Omental fat pad (tissue), 4 donors: Measurements from ENCODE around the gene MAP3K7CL. TPM values are rescaled to one million over a fixed set of nuclear protein-coding genes. Genes with fewer than 3 reads are reported as not detected.

Experiments used
- ATAC-seq: fragments of 150-250 bp; one replicate; pipeline ENCODE4 v1.9.1; 2016; ENCODE audit warnings: mild to moderate bottlenecking, moderate library complexity; ENCODE audit not compliant: low FRiP score
- DNase-seq: peaks from one replicate; pipeline ENCODE4 v3.0.0-alpha.2; 2019; ENCODE audit warnings: low spot score
- total RNA-seq, 4 donors: library from RNA; depleted of rRNA; stranded (reverse); fragments of >200 nt; gene quantifications; one replicate each; pipeline ENCODE4 v1.1.0, GENCODE V29; 2016
- TF ChIP-seq, protein P1 (sequence below), 3 donors: fragments of 450-650 bp; IDR thresholded peaks; one replicate each; pipeline ENCODE4 v1.5.1; 2016 to 2017; ENCODE audit warnings: antibody characterized with exemption in 3 of 3, mild to moderate bottlenecking in 3 of 3, moderate library complexity in 2 of 3

Gene MAP3K7CL
- total RNA-seq, 4 donors from 2014 or later = 5.1 to 7.1 (median 5.9) TPM

DNA sequence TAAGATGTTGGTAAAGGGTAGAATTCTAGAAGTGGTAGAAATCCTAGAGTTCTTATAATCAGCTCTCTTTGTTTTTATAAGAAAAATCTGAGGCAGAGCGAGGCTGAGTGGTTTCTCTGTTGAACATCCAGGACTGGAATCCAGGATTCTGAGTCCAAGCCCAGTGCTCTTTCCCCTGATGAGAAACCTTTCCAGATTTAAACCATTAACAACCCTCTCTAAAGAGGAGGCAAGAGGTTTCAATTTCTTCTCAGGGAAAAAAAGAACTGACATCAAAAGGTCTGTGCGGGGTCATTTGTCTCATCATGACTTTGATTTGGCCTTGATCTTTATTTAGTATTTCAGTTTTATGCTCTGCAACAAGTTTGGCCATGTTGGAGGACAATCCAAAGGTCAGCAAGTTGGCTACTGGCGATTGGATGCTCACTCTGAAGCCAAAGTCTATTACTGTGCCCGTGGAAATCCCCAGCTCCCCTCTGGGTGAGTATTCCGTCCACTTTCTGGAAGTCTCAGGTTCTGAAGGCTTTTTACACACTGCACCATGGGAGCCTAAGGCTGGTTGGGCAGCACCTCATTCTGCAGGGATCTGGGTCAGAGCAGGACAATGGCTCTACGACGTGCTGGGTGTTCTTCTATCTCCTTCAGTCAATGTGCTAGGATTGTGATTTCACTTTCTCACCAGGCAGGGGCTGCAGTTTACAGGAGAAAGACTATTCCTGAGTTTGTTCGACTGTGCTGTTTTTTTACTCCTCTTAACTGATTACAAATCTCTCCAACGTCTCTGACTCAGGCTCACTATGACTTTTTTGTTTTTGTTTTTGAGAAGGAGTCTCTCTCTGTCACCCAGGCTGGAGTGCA lies 38.1 kb upstream of the MAP3K7CL start:
- DNase-seq (no peak), ATAC-seq (no peak)
- TF ChIP-seq, protein P1, sequence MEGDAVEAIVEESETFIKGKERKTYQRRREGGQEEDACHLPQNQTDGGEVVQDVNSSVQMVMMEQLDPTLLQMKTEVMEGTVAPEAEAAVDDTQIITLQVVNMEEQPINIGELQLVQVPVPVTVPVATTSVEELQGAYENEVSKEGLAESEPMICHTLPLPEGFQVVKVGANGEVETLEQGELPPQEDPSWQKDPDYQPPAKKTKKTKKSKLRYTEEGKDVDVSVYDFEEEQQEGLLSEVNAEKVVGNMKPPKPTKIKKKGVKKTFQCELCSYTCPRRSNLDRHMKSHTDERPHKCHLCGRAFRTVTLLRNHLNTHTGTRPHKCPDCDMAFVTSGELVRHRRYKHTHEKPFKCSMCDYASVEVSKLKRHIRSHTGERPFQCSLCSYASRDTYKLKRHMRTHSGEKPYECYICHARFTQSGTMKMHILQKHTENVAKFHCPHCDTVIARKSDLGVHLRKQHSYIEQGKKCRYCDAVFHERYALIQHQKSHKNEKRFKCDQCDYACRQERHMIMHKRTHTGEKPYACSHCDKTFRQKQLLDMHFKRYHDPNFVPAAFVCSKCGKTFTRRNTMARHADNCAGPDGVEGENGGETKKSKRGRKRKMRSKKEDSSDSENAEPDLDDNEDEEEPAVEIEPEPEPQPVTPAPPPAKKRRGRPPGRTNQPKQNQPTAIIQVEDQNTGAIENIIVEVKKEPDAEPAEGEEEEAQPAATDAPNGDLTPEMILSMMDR (IDR thresholded peaks at IDR 0.05) = no peak

DNA sequence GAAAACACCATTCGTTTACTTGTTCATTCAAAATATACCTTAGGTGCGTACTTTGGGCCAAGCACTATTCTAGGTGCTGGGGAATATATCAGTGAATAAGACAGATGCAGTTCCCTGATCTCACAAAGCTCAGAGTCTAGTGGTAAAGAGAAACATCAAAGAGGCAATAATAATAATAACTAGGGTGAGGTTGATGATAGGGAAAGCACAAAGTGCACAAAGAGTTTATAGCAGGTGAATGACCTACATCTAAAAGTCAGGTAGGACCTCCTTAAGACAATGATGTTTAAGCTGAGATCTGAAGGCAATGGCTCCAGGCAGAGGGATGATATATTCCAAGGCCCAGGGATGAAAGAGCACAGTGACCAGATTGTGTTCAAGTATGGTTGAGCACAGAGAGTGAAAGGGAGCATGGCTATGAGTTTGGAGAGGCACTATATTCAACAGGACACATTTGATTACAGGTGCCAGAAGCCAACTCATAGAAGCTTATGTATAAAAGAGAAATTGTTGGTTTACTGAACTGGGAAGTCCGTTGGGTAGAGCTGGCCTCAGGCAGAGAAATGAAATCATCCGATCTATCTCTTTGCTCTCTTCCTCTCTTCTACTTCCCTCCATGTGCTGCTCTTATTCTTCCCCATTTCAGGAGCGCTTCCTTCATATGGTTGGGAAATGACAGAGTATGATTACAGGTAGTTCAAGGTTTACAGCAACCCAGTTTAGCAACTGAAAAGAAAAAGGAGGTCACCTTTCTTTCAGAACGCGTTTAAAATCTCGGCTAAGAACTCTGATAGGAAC lies 34.0 kb upstream of the MAP3K7CL start:
- no peak for DNase-seq
- no peak for ATAC-seq
- TF ChIP-seq, protein P1 (IDR thresholded peaks at IDR 0.05) = no peak

GRCh38 chr21:29098156-29098555 lies 32.3 kb upstream of the MAP3K7CL start:
- DNase-seq (no peak), ATAC-seq (no peak)
- TF ChIP-seq, protein P1 (IDR thresholded peaks at IDR 0.05) = no peak

GRCh38 chr21:29102791-29103257 lies 27.6 kb upstream of the MAP3K7CL start:
- TF ChIP-seq, protein P1 (IDR thresholded peaks at IDR 0.05) = no peak
- DNase-seq = no peak
- no peak for ATAC-seq

- ATAC-seq (no peak), DNase-seq (no peak)
- TF ChIP-seq, protein P1 (IDR thresholded peaks at IDR 0.05) = no peak
Measured at GRCh38 chr21:29104239-29104708, 26.2 kb upstream of the MAP3K7CL start.

GRCh38 chr21:29105218-29105617 lies 25.2 kb upstream of the MAP3K7CL start:
- ATAC-seq (no peak), DNase-seq (no peak)
- TF ChIP-seq, protein P1 (IDR thresholded peaks at IDR 0.05) = no peak
